ENCODE measurements around the gene KRT3.

KRT3 gene

GRCh38 chr12:52813203-52813819, 17.4 kb upstream of the KRT3 start:
- DNase-seq, result no peak

GRCh38 chr12:52812749-52813148, 16.8 kb upstream of the KRT3 start:
- DNase-seq, result no peak

- no peak for DNase-seq
Measured at GRCh38 chr12:52812073-52812400, 16.1 kb upstream of the KRT3 start.

GRCh38 chr12:52811191-52812072, 15.5 kb upstream of the KRT3 start:
- DNase-seq, result no peak

GRCh38 chr12:52810554-52810953, 14.6 kb upstream of the KRT3 start:
- DNase-seq, result no peak

- DNase-seq, result no peak
Measured at GRCh38 chr12:52809166-52809565, 13.2 kb upstream of the KRT3 start.

- DNase-seq, result no peak
Measured at GRCh38 chr12:52808573-52809160, 12.8 kb upstream of the KRT3 start.

GRCh38 chr12:52807544-52808470, 11.9 kb upstream of the KRT3 start:
- DNase-seq, result no peak

GRCh38 chr12:52806821-52807543, 11.1 kb upstream of the KRT3 start:
- no peak for DNase-seq

- no peak for DNase-seq
Measured at GRCh38 chr12:52806169-52806811, 10.4 kb upstream of the KRT3 start.

GRCh38 chr12:52805739-52806138, 9.8 kb upstream of the KRT3 start:
- no peak for DNase-seq

- no peak for DNase-seq
Measured at GRCh38 chr12:52805000-52805399, 9.1 kb upstream of the KRT3 start.

- DNase-seq, result no peak
Measured at GRCh38 chr12:52802442-52802841, 6.5 kb upstream of the KRT3 start.

GRCh38 chr12:52801773-52802172, 5.9 kb upstream of the KRT3 start:
- no peak for DNase-seq

- DNase-seq, result no peak
Measured at GRCh38 chr12:52800259-52800917, 4.5 kb upstream of the KRT3 start.

- no peak for DNase-seq
Measured at GRCh38 chr12:52799505-52800211, 3.7 kb upstream of the KRT3 start.

GRCh38 chr12:52798671-52799504, 3.0 kb upstream of the KRT3 start:
- no peak for DNase-seq

- no peak for DNase-seq
Measured at GRCh38 chr12:52798003-52798670, 2.2 kb upstream of the KRT3 start.

- no peak for DNase-seq
Measured at GRCh38 chr12:52797529-52797894, 1.6 kb upstream of the KRT3 start.

Data from stimulated activated CD4-positive, alpha-beta T cell treated with anti-CD3 and anti-CD28 coated beads, Interleukin-2, amount 100 ng/mL, for 48 hours (primary cell).